PFSK-1 (cell line): ENCODE measurements around the gene PHACTR4.

Experiments used
- FOXP2 ChIP-seq: optimal IDR thresholded peaks from 2 replicates; pipeline ENCODE3; 2011; ENCODE audit warnings: borderline replicate concordance, control low read depth, inconsistent platforms; ENCODE audit not compliant: insufficient read depth; ENCODE audit errors: extremely low read length, extremely low read depth
- POLR2AphosphoS5 ChIP-seq: IDR thresholded peaks from 2 replicates; pipeline ENCODE4 v1.6.1; 2012; ENCODE audit warnings: low read depth, mild to moderate bottlenecking, control low read depth, low read length, moderate library complexity
- SIN3A ChIP-seq: IDR thresholded peaks from 2 replicates; pipeline ENCODE4 v1.6.1; 2012; ENCODE audit warnings: mild to moderate bottlenecking, low read length, moderate library complexity, borderline replicate concordance; ENCODE audit not compliant: insufficient read depth
- TAF1 ChIP-seq: IDR thresholded peaks from 2 replicates; pipeline ENCODE4 v1.6.1; 2012; ENCODE audit warnings: low read length, control low read depth, borderline replicate concordance; ENCODE audit not compliant: insufficient read depth
- TF ChIP-seq, protein P1 (sequence below), 2 experiments: IDR thresholded peaks; 2 replicates each; pipeline versions ENCODE4 v1.6.1 to v1.8.0; 2011 to 2012; ENCODE audit warnings: low read depth in 2 of 2, low read length in 2 of 2, control low read depth in 1 of 2, inconsistent platforms in 1 of 2, mild to moderate bottlenecking in 1 of 2, moderate library complexity in 1 of 2; ENCODE audit not compliant: insufficient read depth in 1 of 2

PHACTR4 gene

DNA sequence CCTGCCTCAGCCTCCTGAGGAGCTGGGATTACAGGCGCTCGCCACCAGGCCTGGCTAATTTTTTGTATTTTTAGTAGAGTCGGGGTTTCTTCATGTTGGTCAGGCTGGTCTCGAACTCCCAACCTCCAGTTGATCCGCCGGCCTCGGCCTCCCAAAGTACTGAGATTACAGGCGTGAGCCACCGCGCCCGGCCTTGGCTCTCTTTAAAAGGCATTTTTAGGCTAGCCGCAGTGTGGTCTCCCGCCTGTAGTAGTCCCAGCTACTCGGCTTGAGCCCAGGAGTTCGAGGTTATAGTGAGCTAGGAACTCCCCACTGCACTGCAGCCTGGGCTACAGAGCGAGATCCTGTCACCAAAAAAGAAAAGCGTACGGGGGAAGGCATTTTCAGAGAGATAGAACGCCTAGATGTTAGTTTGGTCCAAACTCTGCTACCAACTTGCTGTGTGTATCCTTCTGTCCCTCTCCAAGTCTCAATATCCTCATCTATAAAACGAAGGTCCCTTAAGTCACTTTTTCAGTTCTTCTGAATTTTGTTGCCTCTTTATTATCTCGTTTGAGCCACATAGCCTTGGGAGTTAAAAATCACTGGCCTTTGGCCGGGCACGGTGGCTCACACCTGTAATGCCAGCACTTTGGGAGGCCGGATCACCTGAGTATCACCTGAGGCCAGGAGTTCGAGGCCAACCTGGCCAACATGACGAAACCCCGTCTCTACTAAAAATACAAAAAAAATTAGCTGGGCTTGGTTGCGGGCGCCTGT lies 40.0 kb upstream of the PHACTR4 start:
- TF ChIP-seq, protein P1, sequence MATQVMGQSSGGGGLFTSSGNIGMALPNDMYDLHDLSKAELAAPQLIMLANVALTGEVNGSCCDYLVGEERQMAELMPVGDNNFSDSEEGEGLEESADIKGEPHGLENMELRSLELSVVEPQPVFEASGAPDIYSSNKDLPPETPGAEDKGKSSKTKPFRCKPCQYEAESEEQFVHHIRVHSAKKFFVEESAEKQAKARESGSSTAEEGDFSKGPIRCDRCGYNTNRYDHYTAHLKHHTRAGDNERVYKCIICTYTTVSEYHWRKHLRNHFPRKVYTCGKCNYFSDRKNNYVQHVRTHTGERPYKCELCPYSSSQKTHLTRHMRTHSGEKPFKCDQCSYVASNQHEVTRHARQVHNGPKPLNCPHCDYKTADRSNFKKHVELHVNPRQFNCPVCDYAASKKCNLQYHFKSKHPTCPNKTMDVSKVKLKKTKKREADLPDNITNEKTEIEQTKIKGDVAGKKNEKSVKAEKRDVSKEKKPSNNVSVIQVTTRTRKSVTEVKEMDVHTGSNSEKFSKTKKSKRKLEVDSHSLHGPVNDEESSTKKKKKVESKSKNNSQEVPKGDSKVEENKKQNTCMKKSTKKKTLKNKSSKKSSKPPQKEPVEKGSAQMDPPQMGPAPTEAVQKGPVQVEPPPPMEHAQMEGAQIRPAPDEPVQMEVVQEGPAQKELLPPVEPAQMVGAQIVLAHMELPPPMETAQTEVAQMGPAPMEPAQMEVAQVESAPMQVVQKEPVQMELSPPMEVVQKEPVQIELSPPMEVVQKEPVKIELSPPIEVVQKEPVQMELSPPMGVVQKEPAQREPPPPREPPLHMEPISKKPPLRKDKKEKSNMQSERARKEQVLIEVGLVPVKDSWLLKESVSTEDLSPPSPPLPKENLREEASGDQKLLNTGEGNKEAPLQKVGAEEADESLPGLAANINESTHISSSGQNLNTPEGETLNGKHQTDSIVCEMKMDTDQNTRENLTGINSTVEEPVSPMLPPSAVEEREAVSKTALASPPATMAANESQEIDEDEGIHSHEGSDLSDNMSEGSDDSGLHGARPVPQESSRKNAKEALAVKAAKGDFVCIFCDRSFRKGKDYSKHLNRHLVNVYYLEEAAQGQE (IDR thresholded peaks at IDR 0.05; ENCODE audit: insufficient read depth in 1 of 2, low read depth in 2 of 2, low read length in 2 of 2) = no peak
- TF ChIP-seq FOXP2 (no peak), POLR2AphosphoS5 (no peak), SIN3A (no peak)

DNA sequence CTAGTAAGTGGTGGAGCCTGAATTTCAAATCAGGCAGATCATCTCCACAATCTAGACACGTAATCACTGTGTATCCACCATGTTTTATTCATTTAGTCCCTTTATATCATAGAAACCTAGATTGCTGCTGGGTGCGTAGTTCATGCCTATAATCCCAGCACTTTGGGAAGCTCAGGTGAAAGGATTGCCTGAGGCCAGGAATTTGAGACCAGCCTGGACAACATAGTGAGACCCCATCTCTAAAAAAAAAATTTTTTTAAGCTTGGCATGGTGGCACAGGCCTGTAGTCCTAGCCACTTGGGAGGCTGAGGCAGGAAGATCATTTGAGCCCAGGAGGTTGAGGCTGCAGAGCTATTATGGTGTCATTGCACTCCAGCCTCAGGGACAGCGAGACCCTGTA lies 30.6 kb upstream of the PHACTR4 start:
- TF ChIP-seq POLR2AphosphoS5 (no peak), SIN3A (no peak), FOXP2 (no peak), TAF1 (no peak)
- TF ChIP-seq, protein P1 (IDR thresholded peaks at IDR 0.05; ENCODE audit: insufficient read depth in 1 of 2, low read depth in 2 of 2, low read length in 2 of 2) = no peak

DNA sequence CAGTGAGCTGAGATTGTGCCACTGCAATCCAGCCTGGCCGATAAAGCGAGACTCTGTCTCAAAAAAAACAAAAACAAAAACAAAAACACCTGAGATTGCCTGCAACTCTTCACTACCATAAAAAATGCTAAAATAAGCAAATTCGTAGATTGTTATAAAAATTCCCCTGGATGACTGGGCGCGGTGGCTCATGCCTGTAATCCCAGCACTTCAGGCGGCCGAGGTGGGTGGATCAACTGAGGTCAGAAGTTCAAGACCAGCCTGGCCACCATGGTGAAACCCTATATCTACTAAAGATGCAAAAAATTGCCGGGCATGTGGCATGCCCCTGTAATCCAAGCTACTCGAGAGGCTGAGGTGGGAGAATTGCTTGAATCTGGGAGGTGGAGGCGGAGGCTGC lies 30.0 kb upstream of the PHACTR4 start:
- TF ChIP-seq SIN3A (no peak), FOXP2 (no peak), TAF1 (no peak)
- TF ChIP-seq, protein P1 (IDR thresholded peaks at IDR 0.05; ENCODE audit: insufficient read depth in 1 of 2, low read depth in 2 of 2, low read length in 2 of 2) = no peak

DNA sequence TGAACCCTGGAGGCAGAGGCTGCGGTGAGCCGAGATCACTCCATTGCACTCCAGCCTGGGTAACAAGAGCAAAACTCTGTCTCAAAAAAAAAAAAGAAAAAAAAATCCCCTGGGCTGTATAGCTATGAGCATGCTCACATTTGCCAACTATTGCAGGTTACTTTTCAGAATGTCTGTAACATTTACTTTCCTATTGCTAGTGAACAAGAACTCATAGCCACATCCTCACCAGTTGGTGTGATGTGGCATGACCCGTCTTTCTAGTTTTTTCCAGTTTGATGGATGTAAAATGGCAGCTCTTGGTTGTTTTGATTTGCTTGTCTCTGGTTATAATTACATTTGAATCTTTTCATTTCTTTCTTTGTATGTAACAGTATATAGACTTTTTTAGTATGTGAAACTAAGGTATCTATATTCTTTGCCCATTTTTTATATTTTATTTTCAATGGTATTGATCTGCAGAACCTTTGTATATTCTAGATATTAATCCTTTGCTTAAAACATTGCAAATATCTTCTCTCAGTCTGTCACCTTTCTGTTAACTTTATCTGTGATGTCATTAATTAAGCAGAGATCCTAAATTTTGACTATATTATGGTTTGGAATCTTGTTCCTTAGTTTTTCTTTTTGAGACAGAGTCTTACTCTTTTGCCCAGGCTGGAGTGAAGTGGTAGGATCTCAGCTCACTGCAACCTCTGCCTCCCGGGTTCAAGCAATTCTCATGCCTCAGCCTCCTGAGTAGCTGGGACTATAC lies 29.1 kb upstream of the PHACTR4 start:
- TF ChIP-seq SIN3A (no peak), POLR2AphosphoS5 (no peak), TAF1 (no peak), FOXP2 (no peak)
- TF ChIP-seq, protein P1 (IDR thresholded peaks at IDR 0.05; ENCODE audit: insufficient read depth in 1 of 2, low read depth in 2 of 2, low read length in 2 of 2) = no peak
